IPS DF 6.9 (cell line): ENCODE results near the gene MXD1.

Source experiments
- DNase-seq: peaks from one replicate; pipeline ENCODE4 v3.0.0-alpha.2; 2013; ENCODE audit warnings: low read depth, low spot score
- H3K27ac ChIP-seq: one replicate; pipeline ENCODE4 v1.5.1; 2013; ENCODE audit warnings: low read length, control low read depth
- H3K27me3 ChIP-seq: 2 replicates; pipeline ENCODE4 v1.6.1; 2013; ENCODE audit warnings: mild to moderate bottlenecking, low read length; ENCODE audit not compliant: control insufficient read depth, insufficient read depth
- H3K36me3 ChIP-seq: 2 replicates; pipeline ENCODE4 v1.6.1; 2013; ENCODE audit warnings: low read length; ENCODE audit not compliant: control insufficient read depth, insufficient read depth
- H3K4me1 ChIP-seq: 2 replicates; pipeline ENCODE4 v1.6.1; 2013; ENCODE audit warnings: low read length; ENCODE audit not compliant: control insufficient read depth, insufficient read depth
- H3K4me3 ChIP-seq: 2 replicates; pipeline ENCODE4 v1.5.1; 2013; ENCODE audit warnings: mild to moderate bottlenecking, low read length
- H3K9me3 ChIP-seq: 2 replicates; pipeline ENCODE4 v1.6.1; 2013; ENCODE audit warnings: low read length, inconsistent platforms; ENCODE audit not compliant: control insufficient read depth, insufficient read depth
- WGBS: extraction: QIAGEN DNeasy Blood & Tissue Kit; methylation state at CpG from one replicate; pipeline ENCODE4 v1.1.7; 2013; ENCODE audit warnings: mixed read lengths, missing lambda C conversion rate; ENCODE audit not compliant: insufficient read length, insufficient coverage; 5-methylcytosine and 5-hydroxymethylcytosine counted together

The MXD1 gene

DNA sequence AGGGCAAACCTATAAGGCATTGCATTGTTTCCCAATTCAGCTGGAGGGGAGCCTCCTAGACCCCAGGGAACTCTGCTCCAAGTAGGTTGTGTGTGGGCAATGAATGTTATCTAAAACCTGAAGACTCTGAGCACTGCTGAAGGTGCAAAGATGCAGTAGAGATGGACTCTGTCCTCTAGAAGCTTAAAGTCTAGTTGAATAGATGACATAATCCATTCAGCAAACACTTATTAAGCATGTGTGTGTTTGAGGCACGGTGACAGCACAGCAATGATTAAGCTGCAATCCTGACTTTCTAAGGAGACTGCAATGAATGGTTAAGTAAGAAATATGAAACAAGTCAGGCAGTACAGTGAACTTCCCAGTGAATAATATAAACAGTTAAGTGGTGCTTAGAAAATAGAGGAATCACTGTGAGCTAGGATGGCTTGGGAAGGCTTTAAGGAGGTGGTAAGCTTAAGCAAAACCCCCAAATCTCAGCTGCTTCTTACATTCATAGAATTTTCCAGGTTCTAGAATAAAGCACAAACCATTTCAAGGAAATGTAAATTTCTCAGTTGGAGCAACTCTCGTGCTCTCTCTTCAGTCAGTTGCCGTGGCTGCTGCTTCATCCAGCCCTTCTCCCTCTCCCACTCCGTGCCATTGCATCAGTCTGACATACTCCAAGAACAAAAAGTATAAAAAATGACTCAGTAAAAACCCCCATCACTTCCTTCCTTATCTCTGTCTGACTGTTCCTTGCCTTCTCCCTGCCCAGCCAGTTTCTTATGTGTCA is 19.1 kb downstream of the MXD1 start:
- Histone ChIP-seq H3K27me3 (no peaks in the 10 kb centered on the region), H3K27ac (no peak overlapping the region)

DNA sequence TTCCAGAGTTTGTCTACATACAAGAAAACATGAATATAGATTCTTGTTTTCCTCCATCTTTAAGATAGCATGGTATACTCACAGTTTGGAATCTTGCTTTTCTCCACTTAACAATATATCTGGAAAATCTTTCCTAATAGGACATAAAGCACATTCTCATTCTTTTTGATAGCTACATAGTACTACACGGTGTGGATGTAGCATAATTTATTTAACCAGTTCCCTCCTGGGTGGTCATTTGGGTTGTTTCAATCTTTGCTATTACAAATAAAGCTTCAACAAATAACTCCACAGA is 19.7 kb downstream of the MXD1 start:
- no CpG with 5 or more reads among the region's 1 CpG for WGBS
- no peak overlapping the region for H3K27ac ChIP-seq
- H3K4me1 ChIP-seq: no peaks in the 10 kb centered on the region

More for the DNA sequence above, 19.1 kb downstream of the MXD1 start:
- no CpG with 5 or more reads among the region's 4 CpGs for WGBS
- Histone ChIP-seq H3K4me1 (no peaks in the 10 kb centered on the region), H3K4me3 (no peak overlapping the region), H3K36me3 (no peaks in the 10 kb centered on the region; the same call in 1 of the 2 replicates), H3K9me3 (no peaks in the 10 kb centered on the region)
- DNase-seq: no peak

DNA sequence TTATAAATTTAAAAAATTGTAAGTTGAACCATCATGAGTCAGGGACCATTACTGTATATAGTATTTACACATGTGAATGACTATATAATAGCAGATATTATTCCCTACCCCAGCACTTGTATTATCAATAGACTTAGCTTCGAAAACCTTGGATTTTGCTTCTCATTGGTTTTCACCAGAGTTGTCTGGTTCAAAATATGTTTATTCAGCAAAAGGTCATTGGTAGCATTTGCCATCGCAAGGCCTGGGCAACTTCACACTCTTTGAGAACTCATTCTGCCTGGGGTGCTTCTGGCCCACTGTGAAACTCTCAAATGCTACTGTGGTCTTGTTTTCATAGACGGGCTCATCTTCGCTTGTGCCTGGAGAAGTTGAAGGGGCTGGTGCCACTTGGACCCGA is 20.1 kb downstream of the MXD1 start:
- Histone ChIP-seq H3K27me3 (no peaks in the 10 kb centered on the region), H3K27ac (no peak overlapping the region), H3K4me1 (no peaks in the 10 kb centered on the region), H3K9me3 (no peaks in the 10 kb centered on the region), H3K36me3 (no peaks in the 10 kb centered on the region; the same call in 1 of the 2 replicates), H3K4me3 (no peak overlapping the region)
- no peak for DNase-seq
- no CpG with 5 or more reads among the region's 5 CpGs for WGBS

More for the DNA sequence above, 19.7 kb downstream of the MXD1 start:
- Histone ChIP-seq H3K27me3 (no peaks in the 10 kb centered on the region), H3K9me3 (no peaks in the 10 kb centered on the region), H3K36me3 (no peaks in the 10 kb centered on the region; the same call in 1 of the 2 replicates), H3K4me3 (no peak overlapping the region)
- no peak for DNase-seq

DNA sequence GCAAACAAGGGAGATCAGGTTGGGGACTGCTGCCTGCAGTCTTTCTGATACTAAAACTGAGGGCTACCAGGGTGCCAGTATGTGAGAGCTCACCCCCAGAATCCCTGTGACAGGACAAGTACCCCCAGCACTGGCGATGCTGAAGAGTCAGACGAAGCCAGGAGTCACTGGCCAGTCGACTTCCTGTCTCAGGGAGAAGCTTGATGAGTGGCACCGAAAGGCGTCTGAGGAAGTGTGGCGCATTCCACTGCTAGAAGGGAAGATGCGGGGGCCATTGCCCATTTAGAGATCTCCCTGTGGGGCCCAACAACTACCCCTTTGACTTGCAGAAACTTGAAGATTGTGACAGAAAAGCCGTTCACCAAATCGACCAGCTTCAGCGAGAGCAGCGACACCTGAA is 22.0 kb downstream of the MXD1 start:
- WGBS: no CpG with 5 or more reads among the region's 11 CpGs
- no peaks in the 10 kb centered on the region for H3K9me3 ChIP-seq
- DNase-seq: no peak
- H3K36me3 ChIP-seq: no peaks in the 10 kb centered on the region; the same call in 1 of the 2 replicates
- H3K4me3 ChIP-seq: no peak overlapping the region
- H3K4me1 ChIP-seq: no peaks in the 10 kb centered on the region
- H3K27ac ChIP-seq: no peak overlapping the region
- no peaks in the 10 kb centered on the region for H3K27me3 ChIP-seq

DNA sequence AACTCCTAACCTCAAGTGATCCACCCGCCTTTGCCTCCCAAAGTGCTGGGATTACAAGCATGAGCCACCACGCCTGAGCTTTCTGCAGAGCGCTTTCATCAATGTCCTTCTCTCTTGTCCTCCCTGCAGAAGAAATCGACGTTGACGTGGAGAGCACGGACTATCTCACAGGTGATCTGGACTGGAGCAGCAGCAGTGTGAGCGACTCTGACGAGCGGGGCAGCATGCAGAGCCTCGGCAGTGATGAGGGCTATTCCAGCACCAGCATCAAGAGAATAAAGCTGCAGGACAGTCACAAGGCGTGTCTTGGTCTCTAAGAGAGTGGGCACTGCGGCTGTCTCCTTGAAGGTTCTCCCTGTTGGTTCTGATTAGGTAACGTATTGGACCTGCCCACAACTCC is 23.1 kb downstream of the MXD1 start:
- H3K36me3 ChIP-seq: no peaks in the 10 kb centered on the region; the same call in 1 of the 2 replicates

DNA sequence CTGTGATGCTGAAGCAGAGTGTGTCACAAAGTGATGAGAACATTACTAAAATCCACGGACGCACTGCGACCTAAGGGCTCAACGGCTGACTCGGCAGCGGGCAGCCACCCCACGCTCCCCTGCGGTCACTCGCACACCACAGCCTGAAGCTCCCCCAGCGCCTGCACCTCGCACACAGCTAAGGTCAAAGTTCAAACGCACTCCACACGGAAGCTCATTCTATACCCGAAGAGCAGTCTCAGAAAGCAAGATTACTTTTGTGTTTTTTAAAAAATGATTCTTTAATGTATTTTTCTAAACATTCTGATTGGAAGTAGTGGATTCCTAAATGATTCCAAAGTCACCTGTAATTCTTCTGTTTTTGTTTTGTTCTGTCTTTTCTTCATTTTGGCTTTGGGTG is 24.8 kb downstream of the MXD1 start:
- WGBS: no CpG with 5 or more reads among the region's 14 CpGs
- no peak for DNase-seq
- Histone ChIP-seq H3K27ac (no peak overlapping the region), H3K9me3 (no peaks in the 10 kb centered on the region), H3K27me3 (no peaks in the 10 kb centered on the region), H3K4me1 (no peaks in the 10 kb centered on the region), H3K4me3 (no peak overlapping the region), H3K36me3 (no peaks in the 10 kb centered on the region; the same call in 1 of the 2 replicates)

More for the DNA sequence above, 23.1 kb downstream of the MXD1 start:
- Histone ChIP-seq H3K4me1 (no peaks in the 10 kb centered on the region), H3K27me3 (no peaks in the 10 kb centered on the region), H3K9me3 (no peaks in the 10 kb centered on the region), H3K27ac (no peak overlapping the region), H3K4me3 (no peak overlapping the region)
- no CpG with 5 or more reads among the region's 14 CpGs for WGBS
- no peak for DNase-seq

DNA sequence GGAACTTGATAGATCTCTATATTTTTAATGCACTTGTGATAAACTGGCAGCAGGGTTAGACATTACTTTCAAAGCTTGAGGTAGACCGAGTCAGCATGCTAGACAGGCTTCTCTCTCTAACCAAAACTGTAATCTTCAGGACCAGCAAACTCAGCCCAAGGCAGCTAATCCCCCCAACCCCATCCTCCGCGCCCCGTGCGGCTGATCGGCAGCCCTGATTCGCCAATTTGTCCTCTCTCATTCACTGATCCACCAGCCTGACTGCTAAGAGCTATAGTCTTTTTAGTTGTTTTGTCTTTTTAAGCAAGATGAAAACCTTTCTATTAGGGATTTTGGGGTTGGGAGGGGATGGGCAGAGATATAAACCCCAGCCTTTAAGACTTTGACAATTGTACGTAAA is 25.8 kb downstream of the MXD1 start:
- no peak overlapping the region for H3K4me3 ChIP-seq
- H3K27ac ChIP-seq: no peak overlapping the region
- H3K4me1 ChIP-seq: no peaks in the 10 kb centered on the region
- H3K27me3 ChIP-seq: no peaks in the 10 kb centered on the region
- H3K9me3 ChIP-seq: no peaks in the 10 kb centered on the region
- H3K36me3 ChIP-seq: no peaks in the 10 kb centered on the region; the same call in 1 of the 2 replicates
- no peak for DNase-seq
- WGBS: no CpG with 5 or more reads among the region's 8 CpGs

DNA sequence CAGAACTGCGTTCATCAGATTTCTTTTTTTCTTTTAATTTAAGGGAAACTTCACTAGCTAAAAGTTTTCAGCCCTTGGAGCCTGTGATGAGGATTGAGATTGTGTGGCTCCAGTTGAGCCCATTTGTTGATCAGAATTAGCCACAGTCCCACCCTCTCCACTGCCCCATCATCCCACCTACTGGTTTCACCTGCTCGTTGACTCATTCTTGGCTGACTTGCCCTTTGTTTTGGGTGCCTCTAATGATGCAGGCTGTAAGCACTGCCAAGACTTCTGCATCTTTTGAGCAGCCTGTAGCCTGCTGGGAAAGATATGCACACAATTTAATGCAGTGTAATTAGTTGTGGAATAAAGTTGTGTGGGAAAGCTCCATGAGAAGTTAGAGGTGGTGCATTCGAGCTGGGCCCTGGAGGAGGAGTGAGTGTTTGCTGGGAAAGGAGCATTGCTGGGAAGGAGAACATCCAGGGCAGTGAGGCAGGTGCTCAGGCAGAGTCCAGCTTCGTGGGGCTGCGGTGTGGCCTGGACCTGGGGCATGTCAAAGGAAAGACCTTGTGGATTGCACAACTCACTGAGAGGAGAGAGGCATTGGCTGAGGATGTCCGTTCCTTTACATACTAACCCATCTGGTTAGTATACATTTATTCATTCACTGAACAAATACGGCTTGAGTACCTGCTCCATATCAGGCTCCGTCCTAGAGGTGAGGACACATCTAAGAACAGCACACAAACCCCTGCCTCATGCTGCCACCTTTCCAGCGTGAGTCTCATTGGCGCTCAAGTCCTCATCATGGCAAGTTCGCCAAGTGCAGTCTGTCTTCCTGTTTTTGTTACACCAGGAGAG is 28.3 kb downstream of the MXD1 start:
- no peaks in the 10 kb centered on the region; the same call in 1 of the 2 replicates for H3K36me3 ChIP-seq
- H3K27me3 ChIP-seq: no peaks in the 10 kb centered on the region
- WGBS: no CpG with 5 or more reads among the region's 11 CpGs
- no peaks in the 10 kb centered on the region for H3K9me3 ChIP-seq
- no peak for DNase-seq
- H3K4me3 ChIP-seq: no peak overlapping the region
- no peaks in the 10 kb centered on the region for H3K4me1 ChIP-seq
- H3K27ac ChIP-seq: no peak overlapping the region

DNA sequence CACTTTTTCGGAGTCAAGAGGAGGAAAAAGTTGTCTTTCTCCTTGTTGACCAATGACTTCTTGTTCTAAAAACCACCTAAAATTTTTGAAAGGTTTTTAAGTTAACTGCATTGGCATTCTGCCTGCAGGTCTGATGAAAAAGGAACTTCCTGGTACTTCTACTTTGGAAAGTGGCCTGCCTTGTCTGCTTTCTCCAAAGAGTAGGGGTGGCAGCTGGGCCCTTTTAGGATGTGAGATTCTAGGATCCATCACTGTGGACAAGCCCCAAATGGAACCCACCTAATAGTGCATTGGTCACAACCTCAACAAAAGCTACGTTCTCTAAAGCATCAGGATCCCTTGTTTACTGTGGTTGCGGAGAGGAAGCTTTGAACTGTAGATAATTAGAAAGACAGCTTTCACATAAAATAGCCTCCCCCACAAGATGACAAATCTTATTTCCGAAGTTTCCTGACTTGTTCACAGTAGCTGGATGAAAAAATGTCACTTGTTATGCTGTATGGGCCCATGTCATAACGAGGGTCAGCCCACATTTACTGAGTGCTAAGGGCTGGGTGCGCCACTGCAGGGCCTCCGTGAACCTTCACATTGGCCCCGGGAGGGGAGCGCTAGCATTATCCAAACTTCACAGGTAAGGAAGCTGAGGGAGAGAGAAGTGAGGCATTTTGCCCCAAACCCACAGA is 29.1 kb downstream of the MXD1 start:
- no peaks in the 10 kb centered on the region for H3K9me3 ChIP-seq
- WGBS: no CpG with 5 or more reads among the region's 9 CpGs
- no peaks in the 10 kb centered on the region for H3K27me3 ChIP-seq
- H3K36me3 ChIP-seq: no peaks in the 10 kb centered on the region
- no peaks in the 10 kb centered on the region for H3K4me1 ChIP-seq
- DNase-seq: no peak
- H3K4me3 ChIP-seq: no peak overlapping the region
- H3K27ac ChIP-seq: no peak overlapping the region

DNA sequence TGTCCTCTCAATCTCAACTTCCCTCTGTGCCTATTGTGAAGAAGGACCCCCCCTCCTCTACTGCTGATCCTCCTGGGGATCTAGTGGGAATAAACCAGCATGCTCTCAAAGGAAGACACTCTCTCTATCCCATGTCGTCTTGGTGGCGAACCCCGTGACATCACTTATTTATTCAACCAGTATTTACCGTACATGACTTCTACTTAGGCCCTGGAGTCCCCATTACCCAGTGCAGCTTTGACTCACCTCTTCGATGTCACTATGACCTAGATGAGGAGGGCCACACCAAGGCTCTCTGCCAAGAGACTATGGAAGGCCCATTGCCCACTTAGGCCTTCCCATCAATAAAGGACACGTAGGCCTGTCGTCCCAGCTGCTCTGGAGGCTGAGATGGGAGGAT is 29.8 kb downstream of the MXD1 start:
- no peaks in the 10 kb centered on the region for H3K27me3 ChIP-seq
- no peaks in the 10 kb centered on the region for H3K36me3 ChIP-seq
- no CpG with 5 or more reads among the region's 7 CpGs for WGBS
- no peaks in the 10 kb centered on the region for H3K4me1 ChIP-seq
- DNase-seq: no peak
- H3K9me3 ChIP-seq: no peaks in the 10 kb centered on the region
- no peak overlapping the region for H3K27ac ChIP-seq
- no peak overlapping the region for H3K4me3 ChIP-seq
